Dermis microvascular lymphatic vessel endothelial cell (primary cell): ENCODE results near the gene SIK2. TPM values are rescaled to one million over a fixed set of nuclear protein-coding genes. Genes with fewer than 3 reads are reported as not detected.
"Not testable (repeated sequence)": the region's sequence is repeated elsewhere in the genome, so short reads cannot be mapped to it uniquely, and the experiment has no call there.

Source experiments
- DNase-seq, 2 donors: peaks; one replicate each; pipeline versions ENCODE4 v3.0.0 to v3.0.0-alpha.2; 2010; ENCODE audit warnings: low read depth in 2 of 2
- total RNA-seq: library from RNA; depleted of rRNA; stranded (reverse); fragments of >200 nt; gene quantifications from 2 replicates; pipeline ENCODE4 v1.2.1, GENCODE V29; 2014

The SIK2 gene
- total RNA-seq, 1 donor from 2014 or later: 5.5 TPM

- DNase-seq: no peak
Measured at GRCh38 chr11:111655924-111656323, 53.7 kb downstream of the SIK2 start.

- not testable (repeated sequence) for DNase-seq
Measured at GRCh38 chr11:111657905-111658304, 55.7 kb downstream of the SIK2 start.

GRCh38 chr11:111658493-111658892 is 56.2 kb downstream of the SIK2 start:
- DNase-seq: not testable (repeated sequence)

DNA sequence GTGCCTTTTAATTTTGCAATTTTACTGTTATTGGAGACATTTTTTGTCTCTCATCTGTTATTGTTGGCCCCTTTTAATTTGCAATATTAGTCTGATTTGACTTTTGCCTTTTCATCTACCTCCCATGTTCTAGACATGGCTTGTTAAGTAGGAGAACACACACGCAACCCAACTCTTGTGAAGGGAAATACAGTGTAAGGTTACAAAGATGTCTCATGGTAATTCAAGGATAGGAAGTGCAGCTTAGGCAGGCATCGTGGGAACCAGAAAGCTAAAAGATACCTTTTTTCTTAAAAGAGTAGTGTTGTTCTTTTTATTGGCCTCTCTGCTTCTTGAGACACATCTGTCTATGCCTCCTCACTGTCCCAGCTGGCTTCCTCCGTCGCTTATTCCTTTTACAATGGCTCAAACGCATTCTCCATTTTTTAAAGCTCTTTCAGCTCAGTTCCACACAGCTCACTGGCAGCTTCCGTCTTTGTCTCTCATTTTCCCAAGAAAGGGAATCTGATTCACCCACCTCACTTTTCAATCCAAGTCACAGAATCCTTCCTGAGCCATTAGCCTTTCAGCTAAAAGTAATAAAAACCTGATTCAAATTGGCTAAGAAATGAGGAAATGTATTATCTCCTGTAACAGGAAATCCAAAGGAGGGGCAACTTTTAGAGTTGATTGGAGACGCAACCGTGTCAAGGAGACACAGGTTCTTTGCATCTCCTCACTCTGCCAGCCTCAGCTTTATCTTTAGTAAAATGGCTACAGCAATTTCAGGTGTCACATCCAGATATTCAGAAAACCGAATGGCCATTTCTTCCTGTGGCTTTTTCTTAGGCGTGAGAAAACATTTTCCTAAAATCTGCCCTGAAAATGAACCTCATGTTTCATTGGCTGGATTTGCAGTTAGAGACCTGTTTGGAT is 57.2 kb downstream of the SIK2 start:
- peak in 1 of 2 donors; percentile 9 for DNase-seq

DNA sequence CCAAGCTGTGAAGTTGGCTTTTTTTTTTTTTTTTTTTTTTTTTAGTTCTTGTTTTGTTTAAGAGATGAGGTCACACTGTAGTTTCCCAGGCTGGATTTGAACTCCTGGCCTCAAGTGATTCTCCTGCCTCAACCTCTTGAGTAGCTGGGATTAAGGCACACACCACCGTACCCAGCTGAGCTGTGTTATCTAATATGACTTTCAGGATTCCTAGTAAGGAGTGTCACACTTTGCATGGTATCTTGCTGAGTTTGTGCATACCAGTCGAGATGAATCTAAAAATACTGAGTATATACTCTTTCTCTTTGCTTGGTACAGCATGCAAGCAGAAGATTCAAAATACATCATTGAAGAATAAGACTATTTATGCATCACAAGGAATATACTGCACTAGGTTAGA is 58.6 kb downstream of the SIK2 start:
- no peak for DNase-seq

DNA sequence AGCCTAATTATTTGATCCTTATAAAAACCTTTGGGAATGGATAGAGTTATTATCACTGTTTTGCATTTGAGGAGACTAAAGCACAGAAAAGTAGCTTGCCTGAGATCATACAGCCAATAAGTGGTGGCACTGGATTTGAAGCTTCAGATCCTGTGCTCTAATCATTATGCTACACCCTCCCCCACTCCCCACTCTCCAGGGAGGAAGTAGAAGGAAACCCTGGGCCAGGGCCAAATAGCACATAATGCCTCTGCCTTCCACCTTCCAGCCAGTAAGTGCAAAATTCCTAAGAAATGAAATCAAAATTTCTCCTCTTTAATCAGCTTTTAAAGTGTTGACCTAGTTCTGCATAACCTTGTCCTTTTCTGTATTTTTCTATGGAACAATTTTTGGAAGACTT is 61.6 kb downstream of the SIK2 start:
- peak in 1 of 2 donors; percentile 56 for DNase-seq

DNA sequence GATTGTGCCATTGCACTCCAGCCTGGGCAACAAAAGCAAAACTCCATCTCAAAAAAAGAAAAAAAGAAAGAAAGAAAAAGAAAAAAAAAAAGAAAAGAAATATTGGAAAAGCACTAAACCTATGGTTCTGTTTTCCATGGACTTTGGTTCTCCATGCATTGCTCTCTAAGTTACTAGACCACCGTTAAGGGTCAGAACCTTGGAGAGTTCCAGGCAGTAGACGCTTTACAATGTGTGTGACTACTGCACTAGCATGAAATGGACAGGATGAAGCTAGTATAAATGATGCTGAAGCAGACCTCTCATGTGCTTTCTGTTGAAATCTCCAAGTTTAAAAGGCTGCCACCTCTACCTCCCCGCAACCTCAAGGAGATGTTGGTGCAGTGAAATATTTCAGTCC is 63.5 kb downstream of the SIK2 start:
- DNase-seq: peak; percentile 37 to 67

DNA sequence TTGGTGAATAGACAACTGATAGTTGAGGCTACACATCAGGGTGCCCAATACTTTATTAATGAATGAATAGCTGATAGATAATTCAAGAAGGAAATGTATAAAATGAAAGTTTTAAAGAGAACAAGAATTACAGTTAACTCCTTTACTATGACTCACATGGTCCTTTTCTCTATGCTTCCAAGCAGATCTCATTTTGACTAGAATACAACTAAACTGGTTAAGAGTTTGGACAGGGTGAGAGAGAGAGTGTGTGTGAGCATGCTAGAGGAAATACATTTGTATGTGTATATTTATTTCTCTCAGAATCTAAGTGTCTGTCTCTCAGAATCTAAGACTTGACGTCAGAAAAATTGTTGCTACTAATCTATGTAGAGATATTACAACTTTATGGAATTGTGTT is 66.7 kb downstream of the SIK2 start:
- no peak for DNase-seq

DNA sequence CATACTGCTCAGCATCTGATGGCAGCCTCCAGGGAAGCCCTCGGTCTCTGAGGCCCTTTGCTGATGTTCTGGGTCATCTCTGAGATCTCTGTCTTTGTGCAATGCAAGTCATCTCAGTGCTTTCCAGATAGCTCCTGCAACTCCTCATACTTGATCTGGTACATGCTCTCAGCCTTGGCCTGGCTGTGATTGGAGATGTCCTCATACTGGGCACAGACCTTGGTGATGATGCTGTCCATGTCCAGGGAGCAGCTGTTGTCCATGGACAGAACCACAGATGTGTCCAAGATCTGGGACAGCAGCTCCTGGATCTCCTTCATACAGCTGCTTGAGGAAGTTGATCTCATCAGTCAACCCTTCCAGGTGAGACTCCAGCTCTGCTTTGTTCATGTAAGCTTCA is 69.1 kb downstream of the SIK2 start:
- DNase-seq: no peak

GRCh38 chr11:111672949-111673348 is 70.7 kb downstream of the SIK2 start:
- no peak for DNase-seq

DNA sequence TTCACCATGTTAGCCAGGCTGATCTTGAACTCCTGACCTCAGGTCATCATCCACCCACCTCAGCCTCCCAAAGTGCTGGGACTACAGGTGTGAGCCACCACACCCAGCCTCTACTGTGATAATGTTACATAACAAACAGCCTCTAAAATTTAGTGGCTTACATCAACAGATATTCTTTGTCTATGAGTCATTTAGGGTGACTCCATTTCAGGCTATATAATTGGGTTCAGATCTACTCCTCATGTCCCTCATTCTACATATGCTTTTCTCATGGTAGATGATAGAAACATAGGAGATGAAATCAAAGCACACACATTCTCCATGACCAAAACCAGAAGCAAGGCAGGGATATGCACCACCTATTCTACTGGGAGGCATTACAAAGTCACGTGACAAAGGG is 72.7 kb downstream of the SIK2 start:
- DNase-seq: no peak

- DNase-seq: no peak
Measured at GRCh38 chr11:111675891-111676290, 73.6 kb downstream of the SIK2 start.

DNA sequence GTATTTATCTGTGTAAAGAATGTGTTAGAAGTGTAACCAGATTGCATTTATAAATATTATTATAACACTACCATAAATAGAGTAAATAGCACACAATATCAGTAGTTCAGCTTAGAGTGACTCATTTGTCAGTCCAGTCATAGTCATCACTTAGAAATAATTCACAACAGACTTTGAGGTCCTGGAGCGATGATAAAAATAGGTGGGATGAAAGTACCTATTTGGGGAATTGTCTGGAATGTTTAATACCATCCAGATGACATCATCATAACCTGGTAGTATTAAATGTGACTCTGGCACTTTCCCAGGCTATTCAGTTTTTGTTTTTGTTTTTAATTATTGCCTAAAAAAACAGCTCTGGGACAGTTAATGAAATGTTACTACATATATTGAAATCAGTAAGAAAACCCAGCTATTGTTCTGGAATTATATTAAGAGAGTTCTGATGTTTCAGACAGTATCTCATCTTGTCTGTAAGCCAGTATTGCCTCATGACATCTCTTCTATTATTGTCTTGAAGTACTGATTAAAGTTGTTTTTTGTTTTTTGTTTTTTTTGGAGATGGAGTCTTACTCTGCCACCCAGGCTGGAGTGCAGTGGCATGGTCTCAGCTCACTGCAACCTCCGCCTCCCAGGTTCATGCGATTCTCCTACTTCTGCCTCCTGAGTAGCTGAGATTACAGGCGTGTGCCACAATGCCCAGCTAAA is 74.8 kb downstream of the SIK2 start:
- DNase-seq: peak; percentile 14 to 79

- DNase-seq: no peak
Measured at GRCh38 chr11:111680486-111681175, 78.4 kb downstream of the SIK2 start.

DNA sequence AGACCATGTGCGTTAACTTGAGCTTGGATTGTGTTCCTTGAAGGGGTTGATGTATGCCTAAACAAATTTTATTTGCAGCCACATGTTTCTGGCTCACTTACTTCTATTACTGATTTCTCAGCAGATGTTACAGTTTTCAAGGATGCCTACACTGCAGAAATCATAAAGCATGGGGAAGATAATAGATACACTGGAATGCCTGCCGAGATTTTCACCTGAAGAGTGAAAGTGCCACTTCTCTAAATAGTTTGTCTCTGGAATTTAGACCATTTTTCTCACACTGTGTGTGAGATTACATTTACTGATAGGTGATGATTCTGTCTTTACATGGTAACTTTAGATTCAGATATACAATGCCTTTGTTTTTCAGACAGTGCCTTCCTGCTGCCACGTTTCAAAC is 81.6 kb downstream of the SIK2 start:
- DNase-seq: no peak

DNA sequence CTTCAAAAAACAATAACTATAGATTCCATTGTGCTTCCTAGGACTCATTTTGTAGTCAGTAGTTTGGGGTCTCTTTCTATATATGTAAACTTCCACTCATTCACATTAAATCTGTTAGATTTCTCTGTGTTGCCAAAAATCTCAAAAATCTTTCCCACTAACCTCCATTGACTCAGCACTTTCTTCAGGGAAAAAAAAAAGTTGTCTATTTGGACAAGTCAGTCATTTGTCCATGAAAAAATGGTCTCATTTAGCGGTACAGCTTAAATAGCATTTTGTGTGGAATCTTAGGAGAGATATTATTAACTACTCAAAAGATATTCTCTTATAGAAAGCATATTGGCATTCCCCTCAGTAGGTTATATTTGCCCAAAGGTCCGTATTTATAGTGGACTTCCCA is 82.0 kb downstream of the SIK2 start:
- no peak for DNase-seq

DNA sequence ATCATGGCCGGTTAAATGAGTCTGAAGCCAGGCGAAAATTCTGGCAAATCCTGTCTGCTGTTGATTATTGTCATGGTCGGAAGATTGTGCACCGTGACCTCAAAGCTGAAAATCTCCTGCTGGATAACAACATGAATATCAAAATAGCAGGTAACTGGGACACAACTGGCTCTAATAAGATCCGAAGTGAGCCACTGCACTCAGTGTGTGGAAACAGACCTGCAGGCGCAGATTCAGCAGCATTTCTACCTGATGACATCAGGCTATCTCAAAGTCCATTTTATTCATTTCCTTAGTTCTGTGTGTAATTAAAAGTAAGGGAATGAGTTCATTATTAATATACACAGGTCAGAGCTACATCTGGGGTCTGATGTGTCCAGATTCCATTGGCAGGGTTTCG is 85.8 kb downstream of the SIK2 start:
- DNase-seq: no peak

DNA sequence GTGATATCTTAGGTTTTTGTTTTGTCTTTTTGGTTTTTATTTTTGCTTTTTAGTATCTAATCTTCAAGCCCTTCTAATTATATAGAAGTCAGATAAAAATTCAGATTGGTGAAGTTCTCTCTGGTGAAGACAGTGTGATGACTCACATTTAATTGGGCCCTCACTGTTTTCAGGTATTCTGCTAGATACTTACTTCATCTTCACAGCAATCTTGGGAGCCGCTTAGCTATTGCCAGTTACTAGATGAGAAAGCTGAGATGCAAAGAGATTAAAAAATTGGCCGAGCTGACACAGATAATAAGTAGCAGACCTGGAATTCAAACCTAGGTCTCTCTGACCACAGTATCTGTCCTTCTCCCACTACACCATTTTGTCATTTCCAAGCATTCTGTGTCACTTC is 88.9 kb downstream of the SIK2 start:
- DNase-seq: no peak

DNA sequence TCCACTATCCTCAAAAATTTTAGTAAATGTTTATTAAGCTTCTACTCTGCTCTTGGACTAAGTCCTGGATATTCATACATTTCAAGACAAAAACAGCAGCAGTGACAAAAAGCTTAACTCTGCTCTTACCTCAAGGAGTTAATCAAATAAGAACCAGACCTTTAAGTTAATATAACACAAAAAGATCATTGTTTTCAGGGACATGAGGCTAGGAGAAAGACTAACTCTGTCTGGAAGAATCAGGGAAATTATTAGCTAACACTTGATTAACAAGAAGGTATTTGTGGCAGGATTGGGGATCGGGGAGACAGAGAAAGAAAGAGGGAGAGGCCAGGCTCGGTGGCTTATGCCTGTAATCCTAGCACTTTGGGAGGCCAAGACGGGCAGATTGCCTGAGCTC is 89.5 kb downstream of the SIK2 start:
- DNase-seq: no peak

DNA sequence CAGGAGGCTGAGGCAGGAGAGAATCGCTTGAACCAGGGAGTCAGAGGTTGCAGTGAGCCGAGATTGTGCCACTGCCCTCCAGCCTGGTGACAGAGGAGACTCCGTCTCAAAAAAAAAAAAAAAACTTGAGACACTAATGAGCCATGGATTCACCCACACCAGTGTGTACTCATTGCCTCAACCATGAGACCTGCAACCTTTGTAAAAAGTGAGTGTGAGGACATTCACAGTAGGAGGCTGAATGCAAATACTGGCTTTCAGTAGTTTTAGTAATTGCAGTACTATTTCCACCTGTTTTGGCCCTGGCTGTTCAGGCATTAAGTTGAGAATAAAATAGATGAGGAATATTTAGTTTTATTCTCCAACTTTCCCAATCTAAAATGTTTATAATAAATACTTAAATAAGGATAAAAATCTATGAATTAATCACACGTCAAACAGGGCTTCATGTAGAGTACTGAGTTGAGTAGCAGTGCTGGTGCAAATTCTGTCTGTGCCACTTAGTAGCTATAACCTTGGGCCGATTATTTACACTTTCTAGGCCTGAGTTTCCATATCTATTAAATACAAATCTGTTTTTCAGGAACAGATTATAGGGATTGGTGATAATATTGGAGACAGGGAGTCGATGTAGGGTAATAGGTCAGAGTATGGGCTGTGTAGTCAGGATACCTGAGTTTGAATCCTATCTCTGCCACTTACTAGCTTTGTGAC is 91.1 kb downstream of the SIK2 start:
- no peak for DNase-seq

- peak; percentile 70 to 71 for DNase-seq
Measured at GRCh38 chr11:111694851-111695250, 92.6 kb downstream of the SIK2 start.

DNA sequence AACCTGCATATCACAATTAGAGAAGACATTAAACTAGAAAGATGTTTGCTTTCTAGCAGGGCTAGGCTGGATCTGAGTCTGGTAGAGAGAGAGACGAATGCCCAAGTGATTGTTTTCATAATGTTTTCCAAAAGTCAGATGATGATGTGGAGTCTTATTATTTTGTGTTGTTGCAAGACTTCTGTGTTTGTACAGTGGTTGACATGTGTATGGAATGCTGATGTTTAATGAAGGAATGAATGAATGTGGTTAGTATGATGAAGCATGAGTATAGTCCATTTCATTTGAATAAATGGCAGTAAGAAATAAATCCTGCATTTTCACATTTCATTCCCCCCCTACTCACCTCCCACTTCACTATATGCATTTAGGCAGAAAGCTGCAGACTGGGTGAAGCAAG is 94.3 kb downstream of the SIK2 start:
- DNase-seq: no peak
